ENCODE measurements around the gene MAD1L1. TPM values are rescaled to one million over a fixed set of nuclear protein-coding genes. Genes with fewer than 3 reads are reported as not detected.
A peak's percentile ranks its signal among the peaks of the same experiment; 100 is the strongest.

MAD1L1 gene
- total and polyA plus RNA-seq, 2 of the 8 experiments (the other 6 are each of a cell fraction or from before 2014, with no cell fraction given), result 40.4 to 44.6 TPM

DNA sequence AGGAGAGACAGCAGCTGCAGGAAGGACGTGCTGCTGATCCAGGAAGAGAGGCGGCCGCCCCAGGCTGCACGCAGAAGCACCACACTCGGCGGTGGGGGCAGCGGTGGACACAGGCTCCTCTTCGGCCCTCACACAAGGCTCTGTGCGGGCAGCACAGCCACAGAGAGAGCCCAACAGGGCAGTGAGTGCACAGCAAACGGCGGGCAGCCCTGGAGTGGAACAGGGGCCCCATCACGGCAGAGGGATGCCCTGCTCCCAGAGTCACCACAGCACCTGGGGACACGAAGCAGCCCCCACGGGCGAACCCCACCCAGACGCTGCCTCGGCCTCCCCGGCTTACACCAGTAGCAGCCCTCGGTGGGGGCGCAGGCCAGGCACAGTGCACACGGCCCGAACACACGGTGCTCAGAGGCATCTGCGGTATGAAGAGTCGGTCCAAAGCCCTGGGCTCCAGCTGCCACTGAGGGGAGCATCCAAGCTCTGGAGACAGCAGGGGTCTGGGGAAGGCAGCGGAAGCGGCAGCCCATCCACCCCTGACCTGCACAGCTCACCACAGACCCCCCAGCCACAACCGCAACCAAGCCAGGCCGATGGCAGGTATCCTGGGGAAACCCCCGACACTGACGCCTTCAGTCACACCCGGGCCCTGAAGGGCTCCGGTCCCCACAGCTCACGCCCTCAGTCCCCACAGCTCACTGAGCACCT is 26.1 kb upstream of the MAD1L1 start:
- DNase-seq (ENCODE audit: low read depth in 1 of 2, low spot score in 2 of 2) (no peak), FAIRE-seq (no peak)
- no peak overlapping the region for H2AK5ac ChIP-seq (ENCODE audit: low read depth, low read length)
- H3K14ac ChIP-seq (ENCODE audit: insufficient read length), result no peak overlapping the region
- no peak overlapping the region; the same call in 1 of the 2 replicates for H2BK5ac ChIP-seq (ENCODE audit: low read depth, low read length)
- peaks cover 0 to 11% of the 10 kb centered on the region in 2 experiments for H4K20me1 ChIP-seq (replicated peaks in 1 of 2; ENCODE audit: control insufficient read depth in 1 of 2, insufficient read depth in 2 of 2, low read length in 2 of 2)
- H2BK15ac ChIP-seq (ENCODE audit: low read length), result no peak overlapping the region
- no peak overlapping the region for H2BK120ac ChIP-seq (replicated peaks; ENCODE audit: low read depth, low read length)
- H2BK12ac ChIP-seq (ENCODE audit: low read depth, low read length), result no peak overlapping the region
- no peaks in the 10 kb centered on the region for H3K79me1 ChIP-seq (ENCODE audit: low read depth, low read length)
- no peak overlapping the region for H4K91ac ChIP-seq (replicated peaks; ENCODE audit: insufficient read length, low read length)
- no peak overlapping the region for H3K56ac ChIP-seq (replicated peaks; ENCODE audit: insufficient read length, low read depth, low read length)
- H3K36me3 ChIP-seq (ENCODE audit: control insufficient read depth in 2 of 4, insufficient read depth in 4 of 4, low read length in 3 of 4), result peaks cover under 1 to 14% (median 4%) of the 10 kb centered on the region in 4 experiments; a peak in 5 of 8 replicates
- ChIA-PET POLR2A (ENCODE audit: partially characterized antibody) (interaction anchor here (0.7 to 4.1 kb wide), 7 partner anchors 10 to 95 kb away, joined by 3 to 13 read pairs (median 3); partner anchors contain the start of genes EIF3B and MAD1L1), CTCF (ENCODE audit: partially characterized antibody) (interaction anchor here (0.6 to 7.4 kb wide), 4 partner anchors 10 to 375 kb away, joined by 3 to 38 read pairs (median 3); no protein-coding TSS in a partner anchor)
- H2BK20ac ChIP-seq (ENCODE audit: low read length), result no peak overlapping the region
- no peak overlapping the region for H3K27ac ChIP-seq (ENCODE audit: low read depth, low read length)
- H3K9me3 ChIP-seq (ENCODE audit: insufficient read depth in 2 of 2, low read depth in 1 of 2, low read length in 1 of 2), result no peaks in the 10 kb centered on the region
- H3K79me2 ChIP-seq (ENCODE audit: control insufficient read depth in 1 of 2, insufficient read depth in 2 of 2, low read length in 2 of 2), result no peaks in the 10 kb centered on the region
- no peak overlapping the region for H4K5ac ChIP-seq (ENCODE audit: insufficient read length, low read depth, low read length)
- no peak overlapping the region for H3K18ac ChIP-seq (ENCODE audit: extremely low read depth, low read length)
- H4K8ac ChIP-seq (ENCODE audit: extremely low read depth, insufficient read depth, low read length), result peak overlapping the region; percentile 68
- H3K27me3 ChIP-seq (replicated peaks in 1 of 4; ENCODE audit: control insufficient read depth in 3 of 4, extremely low read depth in 1 of 4, insufficient read depth in 3 of 4, low read length in 3 of 4), result no peaks in the 10 kb centered on the region
- no peaks in the 10 kb centered on the region for H3K23me2 ChIP-seq (ENCODE audit: low read depth, low read length)
- 90% methylated on average over 19 of the region's 34 CpGs; no CpG with 5 or more reads in 1 of the 2 experiments for WGBS, 2 experiments (ENCODE audit: extremely low coverage in 1 of 2, insufficient coverage in 1 of 2, insufficient read length in 1 of 2, insufficient replicate concordance in 2 of 2, low coverage in 1 of 2, low lambda C conversion rate in 2 of 2, missing lambda C conversion rate in 1 of 2)
- H3K4ac ChIP-seq (replicated peaks; ENCODE audit: insufficient read length, low read depth, low read length), result no peak overlapping the region
- H3K4me1 ChIP-seq (replicated peaks in 1 of 4; ENCODE audit: control insufficient read depth in 3 of 4, insufficient read depth in 4 of 4, low read length in 3 of 4), result no peaks in the 10 kb centered on the region
- no peak overlapping the region for H2AFZ ChIP-seq (ENCODE audit: low read length)
- H3K4me2 ChIP-seq (ENCODE audit: insufficient read depth in 1 of 2, low read depth in 2 of 2, low read length in 2 of 2), result no peak overlapping the region
- no peak overlapping the region for H3K4me3 ChIP-seq (ENCODE audit: extremely low read depth in 1 of 4, insufficient read depth in 2 of 4, low read depth in 3 of 4, low read length in 4 of 4)
- H3K23ac ChIP-seq (ENCODE audit: insufficient read length), result no peak overlapping the region
- H3K9ac ChIP-seq (replicated peaks in 1 of 4; ENCODE audit: extremely low read depth in 1 of 4, low read depth in 3 of 4, low read length in 3 of 4), result no peak overlapping the region
- TF ChIP-seq TBP (IDR thresholded peaks at IDR 0.05; ENCODE audit: low read depth, low read length), result no peak
- no peak for TF ChIP-seq MAFK (IDR thresholded peaks at IDR 0.05; ENCODE audit: low read depth, low read length)
- TF ChIP-seq TAF7 (optimal IDR thresholded peaks at IDR 0.05; ENCODE audit: borderline replicate concordance, low read depth, low read length), result no peak
- no peak for TF ChIP-seq SP4 (IDR thresholded peaks at IDR 0.05; ENCODE audit: low read length)
- TF ChIP-seq SP2 (IDR thresholded peaks at IDR 0.05; ENCODE audit: low read length), result no peak
- no peak for TF ChIP-seq RXRA (IDR thresholded peaks at IDR 0.05; ENCODE audit: insufficient read depth, low read depth, low read length)
- TF ChIP-seq CTBP2 (IDR thresholded peaks at IDR 0.05; ENCODE audit: borderline replicate concordance, insufficient read depth, insufficient read length, low read length), result no peak
- no peak for TF ChIP-seq BRCA1 (IDR thresholded peaks at IDR 0.05; ENCODE audit: low read depth, low read length)
- no peak for TF ChIP-seq SIX5 (IDR thresholded peaks at IDR 0.05; ENCODE audit: low read depth, low read length)
- no peak for TF ChIP-seq SIN3A (conservative IDR thresholded peaks at IDR 0.05 in 1 of 2, IDR thresholded peaks at IDR 0.05 in 1 of 2; ENCODE audit: low read depth in 1 of 2, low read length in 2 of 2)
- TF ChIP-seq EGR1 (IDR thresholded peaks at IDR 0.05; ENCODE audit: borderline replicate concordance, low read depth, low read length), result no peak
- no peak for TF ChIP-seq CEBPB (IDR thresholded peaks at IDR 0.05; ENCODE audit: low read depth, low read length)
- no peak for TF ChIP-seq CBX5 (IDR thresholded peaks at IDR 0.05; ENCODE audit: low read depth, low read length)
- TF ChIP-seq CHD2 (IDR thresholded peaks at IDR 0.05; ENCODE audit: low read length), result no peak
